B cell (primary cell): Measurements from ENCODE around the gene HDGFL2. TPM values are rescaled to one million over a fixed set of nuclear protein-coding genes. Genes with fewer than 3 reads are reported as not detected.
"Not testable (repeated sequence)": the region's sequence is repeated elsewhere in the genome, so short reads cannot be mapped to it uniquely, and the experiment has no call there.

Source experiments
- ATAC-seq: fragments of 200-7000 bp; cut with Tn5 transposase; one replicate; pipeline ENCODE4 v1.10.0; 2021; ENCODE audit warnings: low read depth, mild to moderate bottlenecking, moderate number of reproducible peaks, moderate library complexity
- CTCF ChIA-PET: fragments of 350-600 bp; sonication (Branson Sonifier 250); formaldehyde crosslinking; loops from one replicate; lab custom pipeline; 2021; ENCODE audit warnings: antibody characterized with exemption, inconsistent platforms; lab: Charles Lee
- POLR2A ChIA-PET: fragments of 350-600 bp; sonication (Branson Sonifier 250); formaldehyde crosslinking; loops from one replicate; lab custom pipeline; 2021; ENCODE audit warnings: antibody characterized with exemption; lab: Charles Lee
- DNase-seq: peaks from one replicate; pipeline ENCODE4 v3.0.0; 2013
- H2AFZ ChIP-seq: 2 replicates; pipeline ENCODE4 v1.6.1; 2012; ENCODE audit warnings: mild to moderate bottlenecking, low read depth, low read length; ENCODE audit not compliant: insufficient read depth, poor library complexity, severe bottlenecking
- H3K27ac ChIP-seq, 2 donors: 1 replicate in 1 of 2; 2 replicates in 1 of 2; pipeline ENCODE4 v1.5.1; 2012 to 2013; ENCODE audit warnings: low read length in 2 of 2, mild to moderate bottlenecking in 2 of 2, moderate library complexity in 1 of 2
- H3K27me3 ChIP-seq, 4 experiments: fragments of 200-600 bp in 1 of 4; sonication (generic) in 1 of 4; replicated peaks in 1 of 4; 1 replicate in 2 of 4; 2 replicates in 2 of 4; pipeline versions ENCODE4 v1.6.1 to v1.7.0; 2013 to 2016; ENCODE audit warnings: low read length in 3 of 4, mild to moderate bottlenecking in 2 of 4, mixed read lengths in 1 of 4, moderate library complexity in 1 of 4; ENCODE audit not compliant: insufficient read depth in 4 of 4, control insufficient read depth in 3 of 4; ENCODE audit errors: control extremely low read depth in 1 of 4
- H3K36me3 ChIP-seq, 2 experiments: replicated peaks in 1 of 2; 1 replicate in 1 of 2; 2 replicates in 1 of 2; pipeline versions ENCODE4 v1.6.1 to v1.7.1; 2013; ENCODE audit warnings: low read length in 1 of 2; ENCODE audit not compliant: insufficient read depth in 2 of 2, control insufficient read depth in 1 of 2; ENCODE audit errors: control extremely low read depth in 1 of 2, extremely low read depth in 1 of 2
- H3K4me1 ChIP-seq, 2 donors: fragments of 200-600 bp in 1 of 2; sonication (generic) in 1 of 2; 1 replicate in 1 of 2; 2 replicates in 1 of 2; pipeline versions ENCODE4 v1.5.1 to v1.6.1; 2013 to 2017; ENCODE audit warnings: low read length in 2 of 2; ENCODE audit not compliant: control insufficient read depth in 2 of 2, insufficient read depth in 2 of 2
- H3K4me2 ChIP-seq: replicated peaks from 2 replicates; pipeline ENCODE3; 2012; ENCODE audit warnings: mild to moderate bottlenecking, low read depth, low read length; ENCODE audit not compliant: poor library complexity, severe bottlenecking
- H3K4me3 ChIP-seq, 5 experiments: fragments of 200-600 bp in 1 of 5; sonication (generic) in 1 of 5; 1 replicate in 3 of 5; 2 replicates in 2 of 5; pipeline versions ENCODE4 v1.5.1 to v1.7.0; 2011 to 2016; ENCODE audit warnings: low read length in 4 of 5, mild to moderate bottlenecking in 4 of 5, low read depth in 2 of 5, control low read depth in 1 of 5, moderate library complexity in 1 of 5; ENCODE audit not compliant: insufficient read depth in 1 of 5; ENCODE audit errors: control extremely low read depth in 1 of 5, extremely low read depth in 1 of 5
- H3K79me2 ChIP-seq: fragments of 200-600 bp; sonication (generic); one replicate; pipeline ENCODE4 v1.6.0; 2016; ENCODE audit warnings: low read length; ENCODE audit not compliant: control insufficient read depth, insufficient read depth
- H3K9ac ChIP-seq: fragments of 200-600 bp; sonication (generic); 2 replicates; pipeline ENCODE4 v1.6.1; 2017; ENCODE audit warnings: mild to moderate bottlenecking, low read length, moderate library complexity
- H3K9me3 ChIP-seq, 3 donors: one replicate each; pipeline versions ENCODE4 v1.6.1 to v1.7.1; 2013; ENCODE audit warnings: low read length in 2 of 3; ENCODE audit not compliant: control insufficient read depth in 2 of 3, insufficient read depth in 1 of 3; ENCODE audit errors: control extremely low read depth in 1 of 3
- H4K20me1 ChIP-seq: 2 replicates; pipeline ENCODE4 v1.6.0; 2012; ENCODE audit warnings: mild to moderate bottlenecking, low read length; ENCODE audit not compliant: insufficient read depth, control insufficient read depth, poor library complexity, severe bottlenecking
- H3K27ac Mint-ChIP-seq: one replicate; pipeline ENCODE4 v1.8.0; 2021; ENCODE audit warnings: mixed read lengths
- H3K27me3 Mint-ChIP-seq: one replicate; pipeline ENCODE4 v1.8.0; 2021; ENCODE audit warnings: mixed read lengths
- H3K4me1 Mint-ChIP-seq: one replicate; pipeline ENCODE4 v1.8.0; 2021; ENCODE audit warnings: mixed read lengths
- H3K4me3 Mint-ChIP-seq: one replicate; pipeline ENCODE4 v1.8.0; 2021; ENCODE audit warnings: mixed read lengths
- H3K9me3 Mint-ChIP-seq: one replicate; pipeline ENCODE4 v1.8.0; 2022; ENCODE audit warnings: mixed read lengths; ENCODE audit not compliant: insufficient read depth
- CTCF ChIP-seq: fragments of 200-600 bp; IDR thresholded peaks from one replicate; pipeline ENCODE4 v1.8.0; 2022; ENCODE audit warnings: antibody characterized with exemption, mild to moderate bottlenecking
- EZH2 ChIP-seq: IDR thresholded peaks from 2 replicates; pipeline ENCODE4 v1.6.1; 2012; ENCODE audit warnings: borderline replicate concordance, low read depth, mild to moderate bottlenecking, moderate library complexity, low read length; ENCODE audit not compliant: insufficient read depth, poor library complexity, severe bottlenecking
- WGBS: methylation state at CpG from one replicate; pipeline ENCODE4 v1.1.5; 2013; ENCODE audit warnings: missing lambda C conversion rate; ENCODE audit not compliant: insufficient coverage; 5-methylcytosine and 5-hydroxymethylcytosine counted together
- intact Hi-C: fragments of 100-400 bp; cut with micrococcal nuclease; formaldehyde crosslinking; loops from one replicate; pipeline ENCODE4 v1.10.0; 2022
- polyA plus RNA-seq: library from polyadenylated mRNA; depleted of rRNA; stranded (reverse); fragments of >200 nt; gene quantifications from 2 replicates; pipeline ENCODE4 v1.2.3, GENCODE V29; 2012
- total RNA-seq, 2 donors: library from RNA; stranded (reverse); fragments of 120-200 nt in 1 of 2; gene quantifications; 1 replicate in 1 of 2; 2 replicates in 1 of 2; pipeline versions ENCODE4 v1.2.3 to v1.2.4, GENCODE V29; 2013 to 2022

The HDGFL2 gene
- total and polyA plus RNA-seq, 2 donors (not counting 1 experiment from before 2014, with no cell fraction given), result 18.4 to 49.9 TPM

- Mint-ChIP-seq H3K27me3 (peaks cover 4% of the 10 kb centered on the region), H3K27ac (no peak overlapping the region), H3K9me3 (no peaks in the 10 kb centered on the region), H3K4me1 (no peaks in the 10 kb centered on the region), H3K4me3 (no peak overlapping the region)
- Histone ChIP-seq H3K36me3 (no peaks in the 10 kb centered on the region), H3K27me3 (no peaks in the 10 kb centered on the region), H4K20me1 (no peaks in the 10 kb centered on the region), H3K9ac (no peak overlapping the region), H3K4me2 (no peak overlapping the region), H2AFZ (no peak overlapping the region), H3K9me3 (peaks cover 0 to 2% (median 0%) of the 10 kb centered on the region in 3 donors), H3K27ac (no peak overlapping the region), H3K79me2 (no peaks in the 10 kb centered on the region), H3K4me1 (no peaks in the 10 kb centered on the region), H3K4me3 (no peak overlapping the region)
- WGBS, result 76% methylated on average over 22 of the region's 23 CpGs
- peak; percentile 74 for TF ChIP-seq CTCF
- no peak for TF ChIP-seq EZH2
- DNase-seq, result peak; percentile 67
- intact Hi-C loops, result no loop called here
- ChIA-PET CTCF (interaction anchor here (0.6 to 7.0 kb wide), 13 partner anchors 9 to 291 kb away, joined by 3 to 89 read pairs (median 4); partner anchors contain the start of gene PLIN5), POLR2A (interaction anchor here (0.7 kb wide), 2 partner anchors 10 to 54 kb away, joined by 3 to 6 read pairs; no protein-coding TSS in a partner anchor)
- peak; percentile 63 for ATAC-seq
Observed at GRCh38 chr19:4524808-4525562, 52.9 kb downstream of the HDGFL2 start.

- TF ChIP-seq CTCF (no peak), EZH2 (no peak)
- Histone ChIP-seq H3K4me1 (no peaks in the 10 kb centered on the region), H3K9ac (no peak overlapping the region), H3K27ac (no peak overlapping the region), H3K9me3 (no peaks in the 10 kb centered on the region), H3K4me2 (no peak overlapping the region), H3K27me3 (no peaks in the 10 kb centered on the region), H3K4me3 (no peak overlapping the region), H3K79me2 (no peaks in the 10 kb centered on the region), H3K36me3 (no peaks in the 10 kb centered on the region), H2AFZ (no peak overlapping the region), H4K20me1 (no peaks in the 10 kb centered on the region)
- intact Hi-C loops, result no loop called here
- Mint-ChIP-seq H3K9me3 (no peaks in the 10 kb centered on the region), H3K4me1 (no peaks in the 10 kb centered on the region), H3K27me3 (peaks cover 4% of the 10 kb centered on the region), H3K4me3 (no peak overlapping the region), H3K27ac (no peak overlapping the region)
- DNase-seq (no peak), ATAC-seq (no peak)
- ChIA-PET CTCF (interaction anchor here (0.8 to 7.0 kb wide), 12 partner anchors 9 to 291 kb away, joined by 3 to 89 read pairs (median 4); partner anchors contain the start of gene PLIN5), POLR2A (interaction anchor here (0.7 kb wide), 1 partner anchor 55 kb away, joined by 3 read pairs; no protein-coding TSS in a partner anchor)
- WGBS, result 78% methylated on average over 19 of the region's 23 CpGs
Observed at GRCh38 chr19:4525563-4526002, 53.5 kb downstream of the HDGFL2 start.

- H3K4me2 ChIP-seq, H3K4me3 ChIP-seq, H2AFZ ChIP-seq, intact Hi-C loops, POLR2A ChIA-PET, H3K4me3 Mint-ChIP-seq, H3K4me1 ChIP-seq, H3K4me1 Mint-ChIP-seq, H3K27ac ChIP-seq, H3K79me2 ChIP-seq, H3K9me3 Mint-ChIP-seq, H3K27me3 ChIP-seq, ATAC-seq, H4K20me1 ChIP-seq, H3K9me3 ChIP-seq, H3K27me3 Mint-ChIP-seq, H3K36me3 ChIP-seq, H3K9ac ChIP-seq, H3K27ac Mint-ChIP-seq, DNase-seq: not testable (repeated sequence)
- WGBS, result 98% methylated on average over 4 of the region's 8 CpGs
- CTCF ChIA-PET, result interaction anchor here (7.0 kb wide), 1 partner anchor 258 kb away, joined by 89 read pairs; no protein-coding TSS in a partner anchor
Observed at GRCh38 chr19:4527377-4527776, 55.3 kb downstream of the HDGFL2 start.
